Measurements from ENCODE around the gene TEX9. TPM values are rescaled to one million over a fixed set of nuclear protein-coding genes. Genes with fewer than 3 reads are reported as not detected.

TEX9 gene
- total RNA-seq, 4 donors from 2014 or later, result 1.8 to 19.2 (median 5.6) TPM

- intact Hi-C loops (cut with DNase I; ENCODE audit: low total_unique reads) (no loop called here), in situ Hi-C loops (cut with MboI; ENCODE audit: low pct_ligation_motif_present in 1 of 4, low pct_unique_long_range_greater_than_20kb in 1 of 4, low sequenced_read_pairs in 3 of 4) (no loop called here)
- WGBS, 2 donors (ENCODE audit: low coverage in 1 of 2), result 35 to 40% methylated on average over 1 of the region's 1 CpG
- Histone ChIP-seq H3K27me3 (no peaks in the 10 kb centered on the region), H3K4me1 (no peaks in the 10 kb centered on the region), H3K4me3 (no peak overlapping the region), H3K36me3 (no peaks in the 10 kb centered on the region), H3K9me3 (no peaks in the 10 kb centered on the region), H3K27ac (no peak overlapping the region)
- TF ChIP-seq POLR2A (IDR thresholded peaks at IDR 0.05) (no peak), CTCF (IDR thresholded peaks at IDR 0.05) (no peak), POLR2AphosphoS5 (IDR thresholded peaks at IDR 0.05) (no peak), EP300 (IDR thresholded peaks at IDR 0.05; ENCODE audit: low read depth) (no peak)
- no peak for DNase-seq
Observed at GRCh38 chr15:56351353-56351752, 13.9 kb upstream of the TEX9 start.

DNA sequence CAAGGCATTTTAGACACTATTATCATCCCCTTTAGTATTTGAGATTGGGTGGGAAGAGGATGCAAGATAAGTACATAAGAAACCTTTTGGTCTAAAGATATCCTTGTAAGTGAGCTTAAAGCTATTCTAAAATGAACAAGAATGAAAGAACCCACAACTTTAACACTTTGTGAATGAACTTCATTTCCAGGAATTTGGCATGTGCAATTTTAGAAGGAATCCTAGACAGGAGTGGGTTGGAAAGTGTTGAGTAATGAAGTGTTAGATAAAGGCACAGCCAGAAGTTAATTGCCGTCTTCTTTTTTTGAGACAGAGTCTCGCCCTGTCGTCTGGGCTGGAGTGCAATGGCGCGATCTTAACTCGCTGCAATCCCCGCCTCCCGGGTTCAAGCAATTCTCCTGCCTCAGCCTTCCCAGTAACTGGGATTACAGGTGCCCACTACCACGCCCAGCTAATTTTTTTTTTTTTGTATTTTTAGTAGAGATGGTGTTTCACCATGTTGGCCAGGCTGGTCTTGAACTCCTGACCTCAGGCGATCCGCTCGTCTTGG is 13.2 kb upstream of the TEX9 start:
- intact Hi-C loops (cut with DNase I; ENCODE audit: low total_unique reads), result no loop called here
- in situ Hi-C loops (cut with MboI; ENCODE audit: low pct_ligation_motif_present in 1 of 4, low pct_unique_long_range_greater_than_20kb in 1 of 4, low sequenced_read_pairs in 3 of 4), result no loop called here
- 93 to 95% methylated on average over 5 to 12 of the region's 12 CpGs for WGBS, 2 donors (ENCODE audit: low coverage in 1 of 2)
- Histone ChIP-seq H3K36me3 (no peaks in the 10 kb centered on the region), H3K4me1 (no peaks in the 10 kb centered on the region), H3K4me3 (no peak overlapping the region), H3K27me3 (no peaks in the 10 kb centered on the region), H3K9me3 (no peaks in the 10 kb centered on the region), H3K27ac (no peak overlapping the region)
- no peak for DNase-seq
- TF ChIP-seq EP300 (IDR thresholded peaks at IDR 0.05; ENCODE audit: low read depth) (no peak), POLR2A (IDR thresholded peaks at IDR 0.05) (no peak), POLR2AphosphoS5 (IDR thresholded peaks at IDR 0.05) (no peak), CTCF (IDR thresholded peaks at IDR 0.05) (no peak)

DNA sequence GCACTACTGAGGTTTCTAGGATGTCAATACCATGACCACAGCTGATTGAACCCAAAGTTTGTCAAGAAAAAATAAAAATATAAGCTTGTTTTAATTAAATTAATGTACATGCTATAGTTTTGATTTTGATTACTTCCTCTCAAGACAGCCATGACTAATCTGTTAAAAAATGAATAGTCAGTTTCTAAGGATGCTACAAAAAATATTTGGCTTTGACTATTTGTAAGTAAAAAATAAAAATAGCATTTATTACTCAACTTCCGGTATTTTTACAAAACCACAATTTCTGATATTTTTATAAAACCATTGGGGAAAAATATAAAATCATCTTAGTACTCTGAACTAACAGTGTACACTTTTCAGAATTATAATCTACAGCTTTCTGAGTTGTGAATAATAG is 12.1 kb upstream of the TEX9 start:
- DNase-seq, result no peak
- Histone ChIP-seq H3K27ac (no peak overlapping the region), H3K9me3 (no peaks in the 10 kb centered on the region), H3K4me3 (no peak overlapping the region), H3K27me3 (no peaks in the 10 kb centered on the region), H3K4me1 (no peaks in the 10 kb centered on the region), H3K36me3 (no peaks in the 10 kb centered on the region)
- WGBS, 2 donors (ENCODE audit: low coverage in 1 of 2), result 61 to 75% methylated on average over 1 of the region's 1 CpG
- intact Hi-C loops (cut with DNase I; ENCODE audit: low total_unique reads) (no loop called here), in situ Hi-C loops (cut with MboI; ENCODE audit: low pct_ligation_motif_present in 1 of 4, low pct_unique_long_range_greater_than_20kb in 1 of 4, low sequenced_read_pairs in 3 of 4) (no loop called here)
- TF ChIP-seq EP300 (IDR thresholded peaks at IDR 0.05; ENCODE audit: low read depth) (no peak), POLR2A (IDR thresholded peaks at IDR 0.05) (no peak), CTCF (IDR thresholded peaks at IDR 0.05) (no peak), POLR2AphosphoS5 (IDR thresholded peaks at IDR 0.05) (no peak)

DNA sequence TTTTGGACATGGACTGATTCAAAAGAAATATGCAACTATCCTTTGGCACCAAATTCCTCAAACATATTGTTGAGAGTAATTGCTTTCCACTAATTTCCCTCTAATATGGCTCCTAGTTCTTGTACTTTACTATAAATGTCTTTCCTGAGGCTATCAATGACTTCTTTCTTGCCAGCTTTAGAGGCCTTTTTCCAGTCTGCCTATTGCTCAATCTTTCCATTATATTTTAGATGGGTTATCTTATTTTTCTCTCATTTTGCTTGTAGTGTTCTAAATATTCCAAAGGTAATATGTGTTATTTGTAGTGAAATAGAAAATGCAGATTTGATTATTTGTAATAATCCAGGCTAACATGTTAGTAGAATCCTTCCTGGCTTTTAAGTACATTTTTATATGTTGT is 11.5 kb upstream of the TEX9 start:
- Histone ChIP-seq H3K4me1 (no peaks in the 10 kb centered on the region), H3K27me3 (no peaks in the 10 kb centered on the region), H3K36me3 (no peaks in the 10 kb centered on the region), H3K27ac (no peak overlapping the region), H3K9me3 (no peaks in the 10 kb centered on the region), H3K4me3 (no peak overlapping the region)
- TF ChIP-seq POLR2AphosphoS5 (IDR thresholded peaks at IDR 0.05), result no peak
- TF ChIP-seq EP300 (IDR thresholded peaks at IDR 0.05; ENCODE audit: low read depth), result no peak
- TF ChIP-seq POLR2A (IDR thresholded peaks at IDR 0.05), result no peak
- no peak for TF ChIP-seq CTCF (IDR thresholded peaks at IDR 0.05)
- no peak for DNase-seq
- intact Hi-C loops (cut with DNase I; ENCODE audit: low total_unique reads) (no loop called here), in situ Hi-C loops (cut with MboI; ENCODE audit: low pct_ligation_motif_present in 1 of 4, low pct_unique_long_range_greater_than_20kb in 1 of 4, low sequenced_read_pairs in 3 of 4) (no loop called here)

All from transverse colon (tissue), 4 donors.